Progenitor cell of endocrine pancreas (in vitro differentiated cells): ENCODE results near the gene ROR2. TPM values are rescaled to one million over a fixed set of nuclear protein-coding genes. Genes with fewer than 3 reads are reported as not detected.

Experiments used
- DNase-seq: peaks from one replicate; pipeline ENCODE4 v3.0.0; 2021; ENCODE audit warnings: low spot score; ENCODE audit not compliant: unreplicated experiment
- H3K27ac Mint-ChIP-seq: 2 replicates; pipeline ENCODE4 v1.8.0; 2021; ENCODE audit warnings: mild to moderate bottlenecking, moderate library complexity, mixed read lengths
- H3K27me3 Mint-ChIP-seq: 2 replicates; pipeline ENCODE4 v1.8.0; 2021; ENCODE audit warnings: mixed read lengths
- H3K36me3 Mint-ChIP-seq: 2 replicates; pipeline ENCODE4 v1.8.0; 2022; ENCODE audit warnings: mixed read lengths; ENCODE audit not compliant: insufficient read depth
- H3K4me1 Mint-ChIP-seq: 2 replicates; pipeline ENCODE4 v1.8.0; 2021; ENCODE audit warnings: low read depth, mixed read lengths
- H3K4me3 Mint-ChIP-seq: 2 replicates; pipeline ENCODE4 v1.8.0; 2021; ENCODE audit warnings: low read depth, mild to moderate bottlenecking, moderate library complexity, mixed read lengths
- H3K9me3 Mint-ChIP-seq: 2 replicates; pipeline ENCODE4 v1.8.0; 2021; ENCODE audit warnings: low read depth, mixed read lengths
- total RNA-seq: library from RNA; stranded (reverse); gene quantifications from 2 replicates; pipeline ENCODE4 v1.2.1, GENCODE V29; 2021
- TF ChIP-seq, protein P1 (sequence below): fragments of 200-600 bp; sonication (generic); IDR thresholded peaks from one replicate; pipeline ENCODE4 v1.5.0; 2021; ENCODE audit warnings: antibody characterized with exemption, mild to moderate bottlenecking; ENCODE audit not compliant: unreplicated experiment

Gene ROR2
- total RNA-seq, 1 donor from 2014 or later, result 23.6 TPM

DNA sequence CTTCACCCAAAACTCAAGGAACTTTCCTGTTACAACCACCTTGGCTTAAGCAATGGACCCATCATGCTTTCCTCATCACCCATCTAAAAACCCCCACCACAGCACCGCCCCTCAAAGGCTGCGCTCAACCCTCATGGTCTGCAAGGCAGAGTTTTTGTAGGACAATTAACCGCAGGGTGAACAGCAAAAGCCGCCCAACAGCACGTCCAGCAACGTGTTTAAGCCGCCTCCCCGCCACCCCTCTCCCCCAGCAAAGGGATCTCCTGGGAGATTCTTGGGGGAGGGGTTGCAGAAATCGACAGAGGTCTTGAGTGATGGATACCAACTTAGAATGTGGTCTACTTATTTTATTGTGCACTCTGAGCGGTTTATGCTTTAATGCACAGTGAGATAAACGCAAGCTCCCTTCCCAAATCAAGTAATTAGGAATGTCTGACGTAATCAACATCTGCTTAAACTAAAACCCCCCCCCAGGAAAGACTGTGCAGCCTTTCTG lies 1.9 kb downstream of the ROR2 start:
- TF ChIP-seq, protein P1, sequence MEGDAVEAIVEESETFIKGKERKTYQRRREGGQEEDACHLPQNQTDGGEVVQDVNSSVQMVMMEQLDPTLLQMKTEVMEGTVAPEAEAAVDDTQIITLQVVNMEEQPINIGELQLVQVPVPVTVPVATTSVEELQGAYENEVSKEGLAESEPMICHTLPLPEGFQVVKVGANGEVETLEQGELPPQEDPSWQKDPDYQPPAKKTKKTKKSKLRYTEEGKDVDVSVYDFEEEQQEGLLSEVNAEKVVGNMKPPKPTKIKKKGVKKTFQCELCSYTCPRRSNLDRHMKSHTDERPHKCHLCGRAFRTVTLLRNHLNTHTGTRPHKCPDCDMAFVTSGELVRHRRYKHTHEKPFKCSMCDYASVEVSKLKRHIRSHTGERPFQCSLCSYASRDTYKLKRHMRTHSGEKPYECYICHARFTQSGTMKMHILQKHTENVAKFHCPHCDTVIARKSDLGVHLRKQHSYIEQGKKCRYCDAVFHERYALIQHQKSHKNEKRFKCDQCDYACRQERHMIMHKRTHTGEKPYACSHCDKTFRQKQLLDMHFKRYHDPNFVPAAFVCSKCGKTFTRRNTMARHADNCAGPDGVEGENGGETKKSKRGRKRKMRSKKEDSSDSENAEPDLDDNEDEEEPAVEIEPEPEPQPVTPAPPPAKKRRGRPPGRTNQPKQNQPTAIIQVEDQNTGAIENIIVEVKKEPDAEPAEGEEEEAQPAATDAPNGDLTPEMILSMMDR, result no peak
- H3K9me3 Mint-ChIP-seq, result no peaks in the 10 kb centered on the region
- no peak overlapping the region for H3K27ac Mint-ChIP-seq
- DNase-seq, result no peak
- peak overlapping the region; percentile 71 for H3K4me3 Mint-ChIP-seq
- no peaks in the 10 kb centered on the region for H3K36me3 Mint-ChIP-seq
- H3K4me1 Mint-ChIP-seq, result peaks cover 36% of the 10 kb centered on the region
- H3K27me3 Mint-ChIP-seq, result peaks cover 22% of the 10 kb centered on the region

DNA sequence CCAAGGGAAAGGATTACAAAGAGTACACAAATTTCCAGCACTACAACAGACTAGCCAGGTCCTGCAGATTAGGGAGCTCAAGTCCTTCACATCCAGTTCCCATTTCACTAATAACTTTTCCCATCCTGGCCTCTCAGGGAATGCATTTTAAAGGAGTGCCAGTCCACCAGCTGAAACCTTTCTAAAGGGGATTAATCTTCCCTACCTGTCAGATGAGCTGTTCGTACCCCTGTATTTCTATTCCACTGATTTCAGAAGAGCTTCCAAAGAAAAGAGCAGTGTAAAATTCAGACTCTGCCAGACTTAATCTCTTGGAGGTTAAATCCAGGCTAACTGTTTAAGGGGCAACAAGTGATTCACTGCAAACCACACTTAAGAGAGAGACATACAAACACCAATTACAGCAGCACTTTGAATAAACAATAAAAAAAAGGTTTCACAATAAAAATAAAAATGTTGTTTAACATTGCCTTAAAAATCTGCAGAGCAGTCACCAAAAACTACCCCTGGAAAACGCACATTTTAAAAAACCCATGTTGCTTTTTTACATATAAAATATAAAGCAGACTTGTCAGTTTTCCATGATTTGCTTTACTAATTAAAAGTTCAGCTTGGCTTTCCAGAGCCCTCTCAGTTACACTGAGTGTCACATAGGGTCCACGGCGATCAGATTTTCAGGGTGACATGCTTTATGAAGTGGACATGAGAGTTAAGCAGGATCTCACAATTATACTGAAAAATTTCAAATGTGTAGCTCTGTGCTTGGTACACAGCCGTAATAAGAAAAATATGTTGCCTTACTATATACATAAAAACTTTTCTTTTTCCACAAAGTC lies 3.2 kb downstream of the ROR2 start:
- TF ChIP-seq, protein P1, result no peak
- H3K27ac Mint-ChIP-seq, result no peak overlapping the region
- no peak for DNase-seq
- H3K27me3 Mint-ChIP-seq, result peaks cover 15% of the 10 kb centered on the region
- no peak overlapping the region for H3K4me3 Mint-ChIP-seq
- H3K4me1 Mint-ChIP-seq, result peaks cover 36% of the 10 kb centered on the region
- H3K9me3 Mint-ChIP-seq, result no peaks in the 10 kb centered on the region
- H3K36me3 Mint-ChIP-seq, result peaks cover 3% of the 10 kb centered on the region

DNA sequence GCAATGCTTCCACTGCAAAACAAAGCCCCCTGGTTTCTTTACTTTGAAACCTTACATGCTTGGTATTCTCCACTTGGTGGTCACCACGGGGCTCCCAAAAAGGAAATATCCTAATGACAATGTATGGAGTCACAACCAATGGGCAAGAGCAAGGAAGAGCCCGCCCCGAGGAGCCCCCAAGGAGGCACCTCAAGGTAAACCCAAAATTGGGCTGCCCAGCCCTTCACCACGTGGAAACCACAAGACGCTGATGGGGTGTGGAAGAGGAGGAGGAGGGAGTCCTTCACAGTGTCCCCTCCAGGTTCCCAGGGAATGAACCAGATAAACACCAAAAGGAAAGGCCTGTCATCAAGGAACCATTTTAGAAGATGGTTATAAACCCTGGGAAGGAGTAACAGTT lies 3.8 kb downstream of the ROR2 start:
- H3K27me3 Mint-ChIP-seq, result peaks cover 10% of the 10 kb centered on the region
- no peak for DNase-seq
- H3K36me3 Mint-ChIP-seq, result peaks cover 3% of the 10 kb centered on the region
- peaks cover 36% of the 10 kb centered on the region for H3K4me1 Mint-ChIP-seq
- no peaks in the 10 kb centered on the region for H3K9me3 Mint-ChIP-seq
- TF ChIP-seq, protein P1, result no peak
- H3K4me3 Mint-ChIP-seq, result no peak overlapping the region
- H3K27ac Mint-ChIP-seq, result no peak overlapping the region

DNA sequence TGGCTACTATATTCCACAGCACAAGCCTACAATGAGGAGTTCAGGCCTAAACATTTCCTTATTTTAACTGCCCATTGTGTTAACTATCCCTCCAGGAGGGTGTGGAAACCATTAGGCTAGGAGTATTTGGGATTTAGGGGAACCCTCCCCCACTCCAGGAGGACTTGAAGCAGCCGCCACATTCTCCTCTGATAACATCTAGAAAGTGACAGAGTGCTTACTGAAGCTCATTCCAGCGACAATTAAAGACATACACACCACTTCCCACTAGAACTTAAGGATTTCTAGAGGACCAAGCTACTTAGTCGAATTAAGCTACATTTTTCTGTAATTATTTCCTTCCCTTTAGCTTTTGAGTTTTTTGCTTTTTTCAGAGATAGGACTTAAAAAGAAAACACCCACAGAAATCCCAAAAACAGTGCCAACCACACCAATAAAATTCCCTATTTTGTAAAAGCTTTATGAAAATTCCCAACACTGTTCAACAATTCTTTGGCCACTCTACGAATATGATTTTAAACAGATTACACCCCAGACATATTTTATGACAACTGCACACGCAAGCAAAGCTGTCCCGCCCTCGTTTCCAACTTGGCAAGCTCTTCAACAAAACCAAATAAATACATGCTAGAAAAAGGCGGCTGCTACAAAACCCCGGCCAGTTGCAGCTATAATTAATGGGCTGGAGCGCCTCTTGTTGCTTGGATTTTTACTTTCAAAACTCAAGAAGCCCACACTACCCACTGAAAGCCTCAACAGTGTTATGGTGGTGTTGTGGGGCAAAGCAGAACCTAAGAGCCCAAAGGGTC lies 4.5 kb downstream of the ROR2 start:
- H3K36me3 Mint-ChIP-seq, result peaks cover 3% of the 10 kb centered on the region
- no peak for DNase-seq
- no peaks in the 10 kb centered on the region for H3K9me3 Mint-ChIP-seq
- TF ChIP-seq, protein P1, result no peak
- H3K4me1 Mint-ChIP-seq, result peaks cover 31% of the 10 kb centered on the region
- H3K4me3 Mint-ChIP-seq, result peak overlapping the region; percentile 1
- peaks cover 4% of the 10 kb centered on the region for H3K27me3 Mint-ChIP-seq
- no peak overlapping the region for H3K27ac Mint-ChIP-seq

DNA sequence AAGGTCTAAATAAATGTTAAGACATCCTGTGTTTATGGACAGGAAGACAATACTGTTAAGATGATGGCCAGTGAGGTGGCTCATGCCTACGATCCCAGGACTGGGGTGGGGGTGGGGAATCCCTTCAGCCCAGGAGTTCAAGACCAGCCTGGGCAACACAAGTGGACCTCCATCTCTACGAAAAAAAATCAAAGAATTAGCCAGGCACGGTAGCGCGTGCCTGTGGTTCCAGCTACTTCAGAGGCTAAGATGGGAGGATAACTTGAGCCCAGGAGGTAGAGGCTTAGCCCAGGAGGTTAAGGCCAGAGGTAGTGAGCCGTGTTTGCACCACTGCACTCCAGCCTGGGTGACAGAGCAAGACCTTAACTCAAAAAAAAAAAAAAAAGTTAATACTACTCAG lies 5.3 kb downstream of the ROR2 start:
- DNase-seq, result no peak
- Mint-ChIP-seq H3K4me1 (peaks cover 32% of the 10 kb centered on the region), H3K9me3 (no peaks in the 10 kb centered on the region), H3K27me3 (peaks cover 5% of the 10 kb centered on the region), H3K4me3 (no peak overlapping the region), H3K27ac (no peak overlapping the region), H3K36me3 (peaks cover 3% of the 10 kb centered on the region)
- TF ChIP-seq, protein P1, result no peak
